HUDEP-2 (cell line): ENCODE results near the gene ULK4.

Experiments
- DNase-seq, 76 experiments: peaks; one replicate each; lab custom pipeline; 2025; ENCODE audit not compliant: unreplicated experiment in 76 of 76; lab: John Stamatoyannopoulos, UW

The ULK4 gene

DNA sequence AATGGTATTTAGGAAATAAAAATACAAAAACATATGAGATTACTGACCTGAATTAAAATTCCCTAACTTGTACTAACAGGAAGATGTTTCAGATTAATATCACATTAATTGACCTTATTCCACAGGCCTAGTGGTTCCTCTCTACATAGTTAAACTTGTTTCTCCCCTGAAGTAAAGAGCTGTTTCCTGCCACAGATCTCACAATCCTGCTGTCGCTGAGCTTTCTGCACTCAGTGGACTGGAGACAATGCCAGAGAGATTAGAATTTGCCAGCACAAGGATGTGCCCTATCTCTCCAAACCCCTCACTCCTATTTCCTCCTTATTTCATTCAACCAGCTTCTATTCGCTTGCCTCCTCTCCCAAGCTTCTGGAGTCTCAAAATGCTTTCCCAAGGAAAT, 632.0 kb downstream of the ULK4 start:
- DNase-seq: no peak

DNA sequence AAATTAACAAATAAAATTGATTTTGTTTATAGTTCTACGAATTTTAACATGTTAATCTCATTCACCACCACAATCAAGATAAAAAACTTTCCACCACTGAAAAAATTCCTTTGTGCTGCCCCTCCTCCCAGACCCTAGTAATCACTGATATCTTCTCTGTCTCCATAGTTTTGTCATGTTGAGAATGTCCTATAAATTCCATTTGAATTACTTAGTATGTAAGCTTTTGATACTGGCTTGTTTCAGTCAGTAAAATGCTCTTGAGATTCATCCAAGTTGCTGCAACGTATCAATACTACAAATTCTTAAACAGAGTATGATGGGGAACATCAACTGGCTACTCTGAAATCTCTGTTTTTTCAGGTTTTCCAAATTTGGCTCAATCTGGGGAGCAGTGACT, 633.0 kb downstream of the ULK4 start:
- DNase-seq: no peak

DNA sequence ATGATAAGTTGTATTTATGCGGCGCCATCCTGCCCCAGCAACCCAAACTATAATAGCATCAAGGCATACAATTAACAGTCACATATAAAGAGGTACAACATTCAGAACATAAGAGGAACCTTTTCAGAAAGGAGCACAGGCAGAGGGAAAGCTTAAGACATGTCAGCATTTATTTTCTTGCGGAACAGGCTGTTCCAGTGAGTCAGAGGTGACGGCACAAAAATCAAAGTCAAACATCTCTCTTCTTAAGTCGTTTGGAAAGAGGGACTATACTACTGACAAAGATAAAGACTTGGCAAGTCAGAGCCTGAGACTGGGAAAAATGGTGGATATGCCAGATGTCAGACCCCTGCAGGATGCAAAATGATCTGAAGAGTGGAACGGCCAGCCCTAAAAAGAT, 634.2 kb downstream of the ULK4 start:
- no peak for DNase-seq

DNA sequence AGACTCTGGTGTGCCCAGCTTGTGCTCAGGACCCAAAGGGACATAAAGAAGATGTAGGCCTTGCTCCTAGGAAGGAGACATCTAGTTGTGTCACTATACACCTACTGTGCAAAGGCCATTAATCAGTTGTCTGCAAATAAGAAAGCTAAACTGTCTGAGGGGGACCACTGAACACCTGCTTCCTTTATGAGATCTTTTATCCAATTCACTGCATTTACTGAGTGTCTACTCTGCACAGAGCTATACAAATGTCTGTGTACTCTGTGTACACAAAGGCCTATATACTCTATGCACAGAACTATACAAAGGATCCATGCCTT, 637.8 kb downstream of the ULK4 start:
- no peak for DNase-seq

DNA sequence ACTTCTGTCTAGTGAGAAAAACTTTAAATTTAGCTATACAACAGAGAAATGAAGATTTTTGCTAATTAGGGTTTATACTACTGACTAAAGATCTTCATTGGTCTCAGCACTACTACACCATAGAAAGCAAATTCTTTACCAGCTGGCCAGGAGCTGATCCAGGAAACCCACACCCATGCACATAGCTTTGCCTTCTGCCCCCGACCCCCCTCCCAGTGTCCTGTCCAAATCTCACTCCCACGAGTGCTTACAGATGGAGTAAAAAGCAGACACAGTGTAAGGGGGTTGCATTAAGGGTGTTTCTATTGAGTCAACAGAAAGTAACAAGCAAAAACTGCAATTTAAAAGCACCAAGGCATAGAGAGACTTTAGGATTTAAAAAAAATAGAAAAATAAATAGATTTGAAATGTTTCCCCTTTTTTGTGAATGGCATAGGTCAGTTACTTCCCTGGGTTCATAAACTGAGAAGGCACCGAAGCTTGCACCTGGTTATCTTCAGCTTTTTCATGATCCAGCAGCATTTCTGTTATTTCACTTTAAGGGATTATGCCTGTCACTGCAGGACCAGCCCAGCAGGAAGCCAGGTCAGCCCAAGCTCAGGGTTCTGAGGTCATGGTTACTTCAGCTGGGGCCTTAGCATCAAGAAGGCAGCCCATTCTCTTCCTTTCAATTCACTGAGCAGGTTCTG, 638.3 kb downstream of the ULK4 start:
- DNase-seq: no peak

DNA sequence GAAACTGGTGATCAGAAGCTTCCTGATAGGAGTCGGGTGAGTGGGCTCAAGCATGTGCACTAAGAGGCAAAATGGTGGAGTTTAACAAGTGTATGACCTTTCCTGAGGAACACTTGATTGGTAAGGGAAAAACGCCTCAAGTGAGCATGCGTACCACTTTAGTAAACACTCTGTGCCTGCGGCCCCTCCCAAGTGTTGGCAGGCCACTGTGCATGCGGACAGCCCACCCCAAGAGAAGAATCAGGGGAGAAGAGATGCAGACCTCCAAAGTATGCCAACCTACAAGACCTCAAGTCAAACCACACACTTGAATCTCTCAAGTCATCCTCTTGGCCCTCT, 640.3 kb downstream of the ULK4 start:
- no peak for DNase-seq

DNA sequence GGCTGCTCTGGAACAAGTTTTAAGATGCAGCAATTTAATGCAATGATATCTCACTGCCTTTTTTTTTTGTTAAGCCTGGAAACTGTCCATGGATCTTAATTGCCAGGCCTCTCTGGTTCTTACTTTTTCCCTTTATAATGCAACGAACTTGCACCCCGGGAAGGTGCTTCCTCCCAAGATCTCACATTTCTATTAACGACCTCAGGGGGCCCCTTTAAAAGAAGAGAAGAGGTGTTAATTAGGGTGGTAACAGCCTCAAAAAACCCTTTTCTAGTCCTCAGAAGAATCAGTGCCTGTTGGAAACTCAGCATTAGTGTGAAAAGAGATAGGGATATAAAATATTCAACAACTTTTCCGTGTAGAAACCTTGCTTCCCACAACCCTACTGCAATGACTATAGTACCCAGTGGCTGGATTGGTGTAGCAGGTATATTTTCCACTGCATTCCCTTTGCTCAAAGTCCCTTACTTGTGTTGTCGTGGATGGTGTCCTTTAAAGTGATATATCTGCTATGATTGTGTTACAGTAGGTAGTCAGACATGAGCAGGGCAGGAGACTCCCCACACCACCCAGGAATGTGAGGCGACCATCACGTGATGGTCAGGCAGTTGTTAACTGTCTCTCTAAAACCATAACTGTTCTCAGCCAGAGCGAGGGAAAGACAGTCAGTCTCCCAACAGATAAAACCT, 640.8 kb downstream of the ULK4 start:
- DNase-seq: no peak

DNA sequence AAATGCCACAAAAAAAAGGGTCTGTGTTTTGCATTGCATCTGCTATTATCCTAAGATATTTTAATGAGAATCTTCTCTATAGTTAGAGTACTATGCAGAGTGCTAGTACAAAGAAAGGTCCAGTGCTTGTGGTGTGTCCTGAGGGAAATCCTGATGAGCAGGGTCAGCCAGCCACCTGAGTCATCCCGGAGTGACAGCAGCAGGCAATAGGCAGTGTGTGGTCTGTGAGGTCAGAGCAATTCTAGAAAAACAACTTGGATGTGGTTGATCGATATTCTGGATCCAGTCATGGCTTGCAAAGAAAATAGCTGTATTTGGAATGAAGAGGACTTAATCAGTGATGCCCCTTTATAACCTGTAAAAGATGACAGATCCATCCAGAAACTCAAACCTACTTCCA, 643.4 kb downstream of the ULK4 start:
- no peak for DNase-seq

DNA sequence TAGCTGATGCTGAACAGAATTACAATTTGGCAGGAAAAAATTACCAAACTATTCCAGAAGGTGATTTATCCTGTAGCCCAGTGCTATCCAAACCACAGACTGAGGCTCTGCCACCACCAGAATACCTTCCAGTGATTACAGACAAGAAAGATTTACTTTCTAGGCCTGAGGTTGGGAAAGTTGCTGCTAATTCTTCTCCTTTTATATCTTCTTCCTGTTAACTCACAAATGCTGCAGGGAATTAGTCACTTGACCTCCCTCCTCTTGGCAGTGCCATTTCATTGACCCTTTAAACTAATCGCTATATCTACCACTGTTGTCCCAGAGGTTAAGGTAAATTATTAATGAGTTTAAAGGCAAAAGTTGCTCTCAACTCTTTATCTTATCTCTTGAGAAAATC, 644.2 kb downstream of the ULK4 start:
- no peak for DNase-seq

DNA sequence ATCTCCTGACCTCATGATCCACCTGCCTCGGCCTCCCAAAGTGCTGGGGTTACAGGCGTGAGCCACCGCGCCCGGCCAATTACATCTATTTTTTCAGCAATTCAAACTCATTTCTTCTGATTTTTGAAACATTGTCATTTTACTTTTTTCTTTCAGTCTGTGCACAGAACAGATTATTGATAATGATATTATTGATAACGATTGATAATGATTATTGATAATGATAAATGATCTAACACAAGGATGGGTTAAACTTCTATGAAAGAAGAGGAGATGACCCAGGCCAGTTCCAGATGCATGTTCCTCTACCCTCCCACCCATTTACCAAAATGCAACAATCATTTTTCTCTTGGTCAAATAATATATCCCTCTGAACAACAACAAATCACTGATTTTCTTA, 644.6 kb downstream of the ULK4 start:
- DNase-seq: no peak

DNA sequence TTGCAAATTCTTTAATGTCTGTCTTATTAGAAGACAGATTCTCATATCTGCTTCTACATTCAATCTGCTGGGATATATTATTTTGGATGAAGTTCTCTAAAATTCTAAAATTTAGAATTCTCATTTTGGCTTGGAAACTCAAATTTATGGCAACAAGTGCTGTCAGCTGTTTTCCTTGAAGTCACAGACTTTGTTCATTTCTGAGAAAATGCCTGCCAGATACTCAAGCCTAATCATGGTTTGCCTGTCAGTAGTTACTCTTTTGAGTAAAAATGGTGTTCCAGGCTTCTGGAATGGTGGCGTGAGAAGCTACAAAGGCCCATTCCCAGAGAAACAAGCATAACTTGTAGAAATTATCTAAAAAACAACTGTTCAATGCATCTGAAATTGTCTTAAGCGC, 646.8 kb downstream of the ULK4 start:
- no peak for DNase-seq

DNA sequence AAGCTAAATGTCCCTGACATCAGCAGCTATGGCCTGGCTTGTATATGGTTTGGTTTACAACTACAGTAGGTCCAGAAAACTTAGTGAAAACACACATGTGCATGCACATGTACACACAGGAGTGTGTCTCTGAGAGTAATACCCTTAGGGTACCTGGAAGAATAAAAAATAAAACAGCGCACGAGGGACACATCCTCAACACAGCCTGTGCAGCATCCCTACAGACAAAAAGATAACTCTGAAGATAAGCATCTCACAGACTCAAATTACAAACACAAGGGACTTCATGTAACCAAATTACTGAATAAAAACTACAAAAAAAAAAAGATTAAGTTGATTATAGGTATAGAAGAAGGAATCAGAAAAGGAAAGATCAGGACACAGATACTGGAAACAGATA, 653.8 kb downstream of the ULK4 start:
- DNase-seq: no peak

DNA sequence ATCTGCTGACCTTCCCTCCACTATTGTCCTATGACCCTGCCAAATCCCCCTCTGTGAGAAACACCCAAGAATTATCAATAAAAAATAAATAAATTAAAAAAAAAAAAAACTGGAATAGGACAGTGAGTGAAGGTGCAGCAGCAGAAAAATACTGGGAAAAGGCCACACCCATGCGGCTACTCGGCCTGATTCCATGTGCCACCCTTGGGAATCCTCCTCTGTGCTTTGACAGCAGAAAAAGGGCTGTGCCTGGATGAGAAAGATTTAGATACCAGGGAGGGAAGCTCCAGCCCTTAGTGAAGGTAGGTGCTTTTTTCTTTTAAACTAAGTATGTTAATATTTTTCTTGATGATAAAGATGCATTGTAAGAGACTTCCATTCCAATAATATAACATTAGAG, 654.8 kb downstream of the ULK4 start:
- no peak for DNase-seq

DNA sequence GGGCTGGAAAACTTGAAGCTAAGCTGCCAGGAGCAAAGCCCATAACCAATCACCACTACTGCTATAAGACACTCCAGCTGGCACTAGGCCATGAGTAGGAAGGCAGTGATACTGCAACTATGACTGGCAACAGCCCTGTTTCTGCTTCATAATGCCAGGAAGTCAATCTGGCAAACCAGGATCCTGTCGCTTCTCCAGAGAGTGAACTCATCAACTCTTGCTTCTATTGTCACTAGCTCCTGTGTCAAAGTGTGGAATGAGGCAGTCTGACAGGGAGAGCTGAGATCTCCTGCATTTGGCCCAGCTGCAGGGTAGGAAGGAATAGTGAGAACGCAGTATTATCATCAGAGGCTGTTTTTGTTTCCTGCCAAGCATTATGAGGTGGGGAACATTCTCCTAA, 657.3 kb downstream of the ULK4 start:
- peak in 1 of 76 experiments; percentile 6 for DNase-seq

DNA sequence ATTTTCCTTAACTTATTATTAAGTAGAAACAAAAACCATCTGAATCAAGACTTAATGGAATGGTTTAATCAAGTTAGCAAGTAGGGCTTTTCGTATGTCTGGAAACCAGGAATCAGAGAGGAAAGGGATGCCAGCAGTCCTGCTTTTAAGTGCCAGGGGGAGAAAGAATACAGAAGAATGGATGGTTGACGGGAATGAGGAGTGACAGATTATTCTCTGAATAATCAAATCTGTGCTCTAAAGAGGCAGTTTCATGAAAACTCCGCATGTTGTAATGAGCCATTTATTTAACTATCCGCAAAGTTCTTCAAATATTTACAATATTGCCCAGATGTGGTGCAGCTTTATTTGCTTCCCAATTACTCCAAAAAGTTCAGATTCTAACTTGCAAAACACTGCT, 659.6 kb downstream of the ULK4 start:
- DNase-seq: no peak

DNA sequence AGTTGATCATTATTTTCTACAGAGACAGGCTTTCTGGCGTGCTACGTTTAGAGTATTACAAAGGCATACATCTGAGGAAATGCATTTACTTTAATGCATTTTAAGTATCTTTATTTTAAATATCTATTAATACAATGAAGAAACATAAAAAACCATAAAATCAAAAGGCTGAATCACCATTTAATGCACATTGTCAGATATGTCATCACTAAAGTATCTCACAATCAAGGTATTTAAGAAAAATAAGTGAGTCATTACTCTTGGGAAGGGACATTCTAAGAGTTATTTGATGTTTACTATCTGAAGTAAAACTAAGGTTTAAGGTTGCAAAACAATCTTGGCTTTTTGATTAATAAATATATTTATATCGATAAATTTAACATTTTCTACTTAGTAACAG, 660.4 kb downstream of the ULK4 start:
- DNase-seq: no peak

DNA sequence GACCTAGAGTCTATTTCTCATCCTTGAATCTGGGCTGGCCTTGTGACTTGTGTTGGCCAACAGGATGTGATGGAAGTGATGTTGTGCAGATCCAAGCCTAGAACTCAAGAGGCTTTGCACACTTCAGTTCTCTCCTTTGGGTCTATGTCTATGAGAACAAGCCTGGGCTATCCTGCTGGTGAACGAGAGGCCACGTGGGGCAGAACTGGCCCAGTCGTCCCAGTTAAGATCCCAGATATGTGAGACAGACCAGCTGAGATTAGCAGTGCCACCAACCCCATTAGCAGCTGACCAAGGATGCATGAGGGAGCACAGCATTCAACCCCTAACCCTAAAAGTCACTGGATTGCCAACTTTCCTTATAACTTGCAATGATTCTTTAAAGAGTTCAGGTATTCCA, 662.9 kb downstream of the ULK4 start:
- no peak for DNase-seq

DNA sequence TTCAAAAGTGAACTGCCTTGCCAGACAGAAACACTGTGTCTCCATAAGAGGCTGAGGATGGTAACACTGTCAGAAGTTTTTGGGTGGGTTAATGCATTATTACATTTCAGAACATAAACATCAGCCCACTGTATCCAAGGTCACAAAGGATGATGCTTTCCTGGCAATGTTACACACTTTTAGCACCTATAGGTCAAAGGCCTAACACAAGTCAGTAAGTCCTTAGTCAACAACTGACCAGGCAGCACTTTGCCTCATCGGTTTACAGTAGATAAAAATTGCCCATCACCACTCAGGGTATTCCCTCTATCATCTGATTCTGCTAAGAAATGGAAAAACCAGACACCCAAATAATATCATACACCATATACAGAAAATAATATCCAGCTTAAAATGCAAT, 664.2 kb downstream of the ULK4 start:
- no peak for DNase-seq

DNA sequence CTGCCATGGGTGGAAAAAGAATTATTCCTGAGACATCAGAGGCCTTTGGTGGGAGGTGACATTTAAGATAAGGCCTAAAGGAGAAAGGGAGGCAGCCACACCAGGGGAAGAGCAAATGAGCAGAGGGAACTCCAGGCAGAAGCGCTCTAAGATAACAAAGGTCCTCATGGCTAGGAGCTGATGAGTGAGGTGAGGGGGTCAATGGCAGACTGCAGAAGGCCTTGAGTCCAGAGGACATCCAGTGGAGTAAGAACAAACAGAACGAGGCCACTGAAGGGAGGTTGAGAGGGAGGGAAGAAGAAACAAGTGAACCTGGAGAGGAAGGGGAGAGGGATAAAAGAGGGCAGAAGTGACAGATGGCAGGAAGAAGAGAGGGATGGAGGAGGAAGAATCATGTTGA, 665.3 kb downstream of the ULK4 start:
- no peak for DNase-seq

DNA sequence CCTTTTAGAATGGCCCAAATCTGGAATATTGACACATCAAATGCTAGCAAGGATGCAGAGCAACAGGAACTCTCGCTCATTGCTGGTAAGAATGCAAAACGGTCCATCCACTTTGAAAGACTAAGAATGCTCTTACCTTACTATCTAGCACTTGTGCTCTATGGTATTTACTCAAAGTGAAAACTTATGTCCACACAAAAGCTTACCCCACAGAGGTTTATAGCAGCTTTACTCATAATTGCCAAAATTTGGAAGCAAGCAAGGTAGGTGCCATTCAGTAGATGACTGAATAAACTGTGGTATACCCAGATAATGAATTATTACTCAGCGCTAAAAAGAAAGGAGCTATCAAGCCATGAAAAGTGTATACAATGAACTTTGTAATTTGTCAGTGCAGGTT, 666.2 kb downstream of the ULK4 start:
- no peak for DNase-seq

DNA sequence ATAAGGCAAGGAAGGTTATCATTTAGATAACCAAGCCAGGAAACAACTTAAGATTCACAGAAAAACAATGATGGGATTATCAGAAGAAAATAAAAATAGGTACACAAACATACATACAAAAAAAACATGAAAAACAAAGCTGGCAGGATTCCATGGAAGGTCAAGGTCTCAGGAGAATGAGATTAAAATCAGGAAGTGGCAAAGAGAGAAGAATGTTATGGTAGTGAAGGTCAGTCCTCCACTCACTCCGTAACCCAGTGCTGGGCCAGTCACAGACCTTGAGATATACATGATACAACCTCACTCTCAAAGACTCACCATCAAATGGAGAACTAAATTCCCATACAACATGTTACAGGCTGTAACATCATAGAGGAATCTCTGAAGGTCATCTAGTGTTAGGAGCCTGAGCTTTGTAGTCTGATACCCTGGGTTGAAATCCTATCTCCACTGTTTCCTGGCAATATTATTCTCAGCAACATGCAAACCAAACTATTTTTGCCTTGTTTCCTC, 668.7 kb downstream of the ULK4 start:
- no peak for DNase-seq

DNA sequence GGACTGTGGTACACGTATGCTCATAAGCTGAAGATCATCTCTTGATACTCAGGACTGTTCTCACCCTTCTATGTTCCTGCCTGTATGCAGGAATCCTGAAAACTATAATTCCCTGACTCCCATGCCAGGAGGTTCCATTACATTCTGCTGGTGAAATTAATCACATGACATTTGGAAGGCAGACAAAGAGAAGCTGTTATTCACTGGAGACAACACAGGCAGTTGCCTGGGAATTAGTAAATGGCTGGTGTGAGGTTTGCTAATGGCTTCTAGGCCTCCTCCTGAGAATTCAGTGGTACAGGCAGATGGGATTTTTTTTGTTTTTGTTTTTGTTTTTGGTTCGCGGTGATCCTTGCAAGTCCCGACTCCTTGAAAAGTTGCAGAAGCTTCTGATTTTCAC, 671.2 kb downstream of the ULK4 start:
- DNase-seq: no peak

DNA sequence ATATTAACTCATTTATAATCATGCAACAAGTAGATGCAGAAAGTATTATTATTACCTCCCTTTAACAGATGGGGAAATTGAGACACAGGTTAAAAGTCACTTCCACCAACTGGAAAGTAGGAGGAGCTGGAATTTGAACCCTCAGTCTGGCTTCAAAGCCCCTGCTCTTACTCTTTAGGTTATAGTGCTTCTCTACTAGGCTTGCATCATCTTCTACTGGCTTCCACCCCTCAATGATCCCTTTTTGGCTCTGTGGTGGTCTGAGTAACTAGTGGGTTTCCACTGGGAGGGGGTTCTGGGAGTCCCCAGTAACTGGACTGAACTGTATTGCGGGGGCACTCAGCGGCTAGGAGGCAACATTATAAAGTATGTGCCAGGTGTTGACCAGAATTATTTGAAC, 671.6 kb downstream of the ULK4 start:
- no peak for DNase-seq
